ENCODE measurements around the gene EXOC7. TPM values are rescaled to one million over a fixed set of nuclear protein-coding genes. Genes with fewer than 3 reads are reported as not detected.
"Not testable (repeated sequence)": the region's sequence is repeated elsewhere in the genome, so short reads cannot be mapped to it uniquely, and the experiment has no call there.

Gene EXOC7
- total RNA-seq, 2 experiments from 2014 or later = 43.5 to 46.6 TPM

GRCh38 chr17:76050538-76051467, 52.8 kb downstream of the EXOC7 start:
- Mint-ChIP-seq H3K27ac (peak overlapping the region; percentile 2), H3K36me3 (ENCODE audit: low read depth) (peaks cover 25% of the 10 kb centered on the region), H3K9me3 (no peaks in the 10 kb centered on the region), H3K4me1 (ENCODE audit: low read depth) (peaks cover 23% of the 10 kb centered on the region), H3K27me3 (ENCODE audit: low read depth) (no peaks in the 10 kb centered on the region), H3K4me3 (no peak overlapping the region)
- intact Hi-C loops (cut with micrococcal nuclease) = no loop called here
- DNase-seq = no peak
- CTCF ChIA-PET = interaction anchor here (0.7 kb wide), 1 partner anchor 492 kb away, joined by 3 read pairs; no protein-coding TSS in a partner anchor

GRCh38 chr17:76049836-76050537, 53.6 kb downstream of the EXOC7 start:
- intact Hi-C loops (cut with micrococcal nuclease) = no loop called here
- DNase-seq = no peak
- peaks cover 32% of the 10 kb centered on the region for H3K36me3 Mint-ChIP-seq (ENCODE audit: low read depth)
- H3K27me3 Mint-ChIP-seq (ENCODE audit: low read depth) = no peaks in the 10 kb centered on the region
- peak overlapping the region; percentile 2 for H3K27ac Mint-ChIP-seq
- peaks cover 23% of the 10 kb centered on the region for H3K4me1 Mint-ChIP-seq (ENCODE audit: low read depth)
- no peak overlapping the region for H3K4me3 Mint-ChIP-seq
- CTCF ChIA-PET = interaction anchor here (0.6 to 0.8 kb wide), 2 partner anchors 9 to 79 kb away, joined by 3 read pairs; no protein-coding TSS in a partner anchor
- no peaks in the 10 kb centered on the region for H3K9me3 Mint-ChIP-seq

GRCh38 chr17:76049239-76049638, 54.3 kb downstream of the EXOC7 start:
- DNase-seq = no peak
- intact Hi-C loops (cut with micrococcal nuclease) = no loop called here
- Mint-ChIP-seq H3K27me3 (ENCODE audit: low read depth) (no peaks in the 10 kb centered on the region), H3K4me1 (ENCODE audit: low read depth) (peaks cover 23% of the 10 kb centered on the region), H3K4me3 (no peak overlapping the region), H3K36me3 (ENCODE audit: low read depth) (peaks cover 37% of the 10 kb centered on the region), H3K9me3 (no peaks in the 10 kb centered on the region), H3K27ac (no peak overlapping the region)
- CTCF ChIA-PET = interaction anchor here (0.6 to 0.8 kb wide), 2 partner anchors 9 to 78 kb away, joined by 3 read pairs; no protein-coding TSS in a partner anchor

- Mint-ChIP-seq H3K4me1 (ENCODE audit: low read depth) (peaks cover 18% of the 10 kb centered on the region), H3K36me3 (ENCODE audit: low read depth) (peaks cover 37% of the 10 kb centered on the region), H3K4me3 (no peak overlapping the region), H3K9me3 (no peaks in the 10 kb centered on the region), H3K27me3 (ENCODE audit: low read depth) (no peaks in the 10 kb centered on the region), H3K27ac (no peak overlapping the region)
- DNase-seq = no peak
- CTCF ChIA-PET = interaction anchor here (0.6 kb wide), 1 partner anchor 1053 kb away, joined by 3 read pairs; no protein-coding TSS in a partner anchor
- intact Hi-C loops (cut with micrococcal nuclease) = no loop called here
Measured at GRCh38 chr17:76048711-76049110, 54.9 kb downstream of the EXOC7 start.

- H3K4me1 Mint-ChIP-seq (ENCODE audit: low read depth) = peaks cover 14% of the 10 kb centered on the region
- no peak overlapping the region for H3K27ac Mint-ChIP-seq
- intact Hi-C loops (cut with micrococcal nuclease) = no loop called here
- H3K36me3 Mint-ChIP-seq (ENCODE audit: low read depth) = peaks cover 37% of the 10 kb centered on the region
- CTCF ChIA-PET = interaction anchor here (0.6 kb wide), 1 partner anchor 1053 kb away, joined by 3 read pairs; no protein-coding TSS in a partner anchor
- no peak overlapping the region for H3K4me3 Mint-ChIP-seq
- no peak for DNase-seq
- no peaks in the 10 kb centered on the region for H3K9me3 Mint-ChIP-seq
- H3K27me3 Mint-ChIP-seq (ENCODE audit: low read depth) = no peaks in the 10 kb centered on the region
Measured at GRCh38 chr17:76048025-76048605, 55.5 kb downstream of the EXOC7 start.

GRCh38 chr17:76046064-76046463, 57.5 kb downstream of the EXOC7 start:
- no peak for DNase-seq
- no peaks in the 10 kb centered on the region for H3K27me3 Mint-ChIP-seq (ENCODE audit: low read depth)
- no peaks in the 10 kb centered on the region for H3K9me3 Mint-ChIP-seq
- H3K27ac Mint-ChIP-seq = no peak overlapping the region
- CTCF ChIA-PET = interaction anchor here (1.0 to 1.7 kb wide), 2 partner anchors 32 to 41 kb away, joined by 4 to 5 read pairs; no protein-coding TSS in a partner anchor
- intact Hi-C loops (cut with micrococcal nuclease) = no loop called here
- peaks cover 42% of the 10 kb centered on the region for H3K36me3 Mint-ChIP-seq (ENCODE audit: low read depth)
- H3K4me3 Mint-ChIP-seq = no peak overlapping the region
- H3K4me1 Mint-ChIP-seq (ENCODE audit: low read depth) = peaks cover 11% of the 10 kb centered on the region

- H3K4me3 Mint-ChIP-seq; H3K9me3 Mint-ChIP-seq; DNase-seq; H3K4me1 Mint-ChIP-seq (ENCODE audit: low read depth); H3K27ac Mint-ChIP-seq; intact Hi-C loops (cut with micrococcal nuclease); CTCF ChIA-PET; H3K27me3 Mint-ChIP-seq (ENCODE audit: low read depth): not testable (repeated sequence)
- peaks cover 45% of the 10 kb centered on the region for H3K36me3 Mint-ChIP-seq (ENCODE audit: low read depth)
Measured at GRCh38 chr17:76044475-76045007, 59.0 kb downstream of the EXOC7 start.

GRCh38 chr17:76042868-76043267, 60.7 kb downstream of the EXOC7 start:
- H3K27me3 Mint-ChIP-seq (ENCODE audit: low read depth); H3K9me3 Mint-ChIP-seq; intact Hi-C loops (cut with micrococcal nuclease); H3K27ac Mint-ChIP-seq; H3K4me1 Mint-ChIP-seq (ENCODE audit: low read depth); DNase-seq; H3K4me3 Mint-ChIP-seq: not testable (repeated sequence)
- H3K36me3 Mint-ChIP-seq (ENCODE audit: low read depth) = peaks cover 45% of the 10 kb centered on the region
- CTCF ChIA-PET = interaction anchor here (0.6 kb wide), 1 partner anchor 74 kb away, joined by 3 read pairs; no protein-coding TSS in a partner anchor

GRCh38 chr17:76040376-76040775, 63.2 kb downstream of the EXOC7 start:
- Mint-ChIP-seq H3K27me3 (ENCODE audit: low read depth) (no peaks in the 10 kb centered on the region), H3K4me3 (no peak overlapping the region), H3K4me1 (ENCODE audit: low read depth) (peaks cover 4% of the 10 kb centered on the region), H3K9me3 (no peaks in the 10 kb centered on the region), H3K36me3 (ENCODE audit: low read depth) (peaks cover 36% of the 10 kb centered on the region), H3K27ac (peak overlapping the region; percentile 12)
- intact Hi-C loops (cut with micrococcal nuclease) = no loop called here
- DNase-seq = no peak
- CTCF ChIA-PET = interaction anchor here (0.7 kb wide), 1 partner anchor 26 kb away, joined by 3 read pairs; no protein-coding TSS in a partner anchor

GRCh38 chr17:76039121-76039520, 64.5 kb downstream of the EXOC7 start:
- intact Hi-C loops (cut with micrococcal nuclease) = no loop called here
- Mint-ChIP-seq H3K4me1 (ENCODE audit: low read depth) (peaks cover 4% of the 10 kb centered on the region), H3K36me3 (ENCODE audit: low read depth) (peaks cover 27% of the 10 kb centered on the region), H3K4me3 (no peak overlapping the region), H3K27me3 (ENCODE audit: low read depth) (no peaks in the 10 kb centered on the region), H3K9me3 (no peaks in the 10 kb centered on the region), H3K27ac (peak overlapping the region; percentile 72)
- DNase-seq = no peak
- CTCF ChIA-PET = no interaction called here

- intact Hi-C loops (cut with micrococcal nuclease) = no loop called here
- Mint-ChIP-seq H3K4me3 (no peak overlapping the region), H3K36me3 (ENCODE audit: low read depth) (peaks cover 21% of the 10 kb centered on the region), H3K9me3 (no peaks in the 10 kb centered on the region), H3K27me3 (ENCODE audit: low read depth) (no peaks in the 10 kb centered on the region), H3K27ac (no peak overlapping the region), H3K4me1 (ENCODE audit: low read depth) (peaks cover 4% of the 10 kb centered on the region)
- DNase-seq = no peak
- CTCF ChIA-PET = no interaction called here
Measured at GRCh38 chr17:76038050-76038449, 65.5 kb downstream of the EXOC7 start.
